H1 (cell line): Measurements from ENCODE around the gene AGRN. TPM values are rescaled to one million over a fixed set of nuclear protein-coding genes. Genes with fewer than 3 reads are reported as not detected.
A peak's percentile ranks its signal among the peaks of the same experiment; 100 is the strongest.

ENCODE experiments used
- EP300 ChIP-seq, 2 experiments: IDR thresholded peaks; 1 replicate in 1 of 2; 2 replicates in 1 of 2; pipeline ENCODE4 v1.6.1; 2011 to 2012; ENCODE audit warnings: low read depth in 2 of 2, low read length in 2 of 2, mild to moderate bottlenecking in 2 of 2, borderline replicate concordance in 1 of 2, inconsistent platforms in 1 of 2, moderate library complexity in 1 of 2
- HDAC2 ChIP-seq, 2 experiments: fragments of 300-600 bp in 1 of 2; sonication (generic) in 1 of 2; IDR thresholded peaks; 2 replicates each; pipeline ENCODE4 v1.6.1; 2011 to 2012; ENCODE audit warnings: low read depth in 2 of 2, low read length in 2 of 2, mild to moderate bottlenecking in 2 of 2, moderate library complexity in 2 of 2, borderline replicate concordance in 1 of 2, inconsistent platforms in 1 of 2
- HDAC6 ChIP-seq: IDR thresholded peaks from one replicate; pipeline ENCODE4 v1.7.1; 2012; ENCODE audit warnings: low read depth, mild to moderate bottlenecking, inconsistent platforms, low read length, moderate library complexity
- JUND ChIP-seq: IDR thresholded peaks from 2 replicates; pipeline ENCODE4 v1.6.1; 2011; ENCODE audit warnings: mild to moderate bottlenecking, improper control_type of control experiment, low read length
- KDM5A ChIP-seq: fragments of 200-600 bp; IDR thresholded peaks from 2 replicates; pipeline ENCODE4 v1.7.1; 2012; ENCODE audit warnings: mild to moderate bottlenecking, low read length, inconsistent platforms, mixed read lengths
- MAFK ChIP-seq: IDR thresholded peaks from 2 replicates; pipeline ENCODE4 v1.6.1; 2012; ENCODE audit warnings: low read depth, mild to moderate bottlenecking, improper control_type of control experiment, low read length
- RAD21 ChIP-seq, 2 experiments: IDR thresholded peaks in 1 of 2; conservative IDR thresholded peaks in 1 of 2; 2 replicates each; pipeline ENCODE4 v1.6.1; 2011; ENCODE audit warnings: low read depth in 2 of 2, low read length in 2 of 2, improper control_type of control experiment in 1 of 2, inconsistent platforms in 1 of 2, mild to moderate bottlenecking in 1 of 2, moderate library complexity in 1 of 2
- RBBP5 ChIP-seq: IDR thresholded peaks from 2 replicates; pipeline ENCODE4 v1.7.1; 2012; ENCODE audit warnings: low read depth, mild to moderate bottlenecking, inconsistent platforms, low read length, moderate library complexity, borderline replicate concordance
- SP1 ChIP-seq: IDR thresholded peaks from 2 replicates; pipeline ENCODE4 v1.6.1; 2011; ENCODE audit warnings: low read depth, low read length
- polyA plus RNA-seq, 7 experiments: library from polyadenylated mRNA; depleted of rRNA in 3 of 7; stranded (reverse) in 5 of 7; unstranded in 2 of 7; fragments of >200 nt in 5 of 7; fragments of 200-250 nt in 2 of 7; gene quantifications; 1 replicate in 5 of 7; 2 replicates in 1 of 7; 4 replicates in 1 of 7; pipeline versions ENCODE4 v1.2.1 to v1.2.3, GENCODE V29; 2011 to 2013; ENCODE audit warnings: missing spikeins in 2 of 7, mixed read lengths in 2 of 7
- total RNA-seq: library from RNA; stranded (reverse); fragmentation: NEBNext Ultra II Directional; extraction: Animal tissue kit (Norgen Biotek cat#: 25700); gene quantifications from 2 replicates; pipeline ENCODE4 v1.2.1, GENCODE V29; 2021
- TF ChIP-seq, protein P1 (sequence below): fragments of 300-600 bp; sonication (generic); IDR thresholded peaks from 2 replicates; pipeline ENCODE4 v1.7.1; 2012; ENCODE audit warnings: low read length, moderate library complexity, mild to moderate bottlenecking, inconsistent platforms; ENCODE audit not compliant: insufficient replicate concordance

The AGRN gene
- total and polyA plus RNA-seq, 2 of the 8 experiments (the other 6 are each of a cell fraction or from before 2014, with no cell fraction given) = 52.3 to 155 TPM

DNA sequence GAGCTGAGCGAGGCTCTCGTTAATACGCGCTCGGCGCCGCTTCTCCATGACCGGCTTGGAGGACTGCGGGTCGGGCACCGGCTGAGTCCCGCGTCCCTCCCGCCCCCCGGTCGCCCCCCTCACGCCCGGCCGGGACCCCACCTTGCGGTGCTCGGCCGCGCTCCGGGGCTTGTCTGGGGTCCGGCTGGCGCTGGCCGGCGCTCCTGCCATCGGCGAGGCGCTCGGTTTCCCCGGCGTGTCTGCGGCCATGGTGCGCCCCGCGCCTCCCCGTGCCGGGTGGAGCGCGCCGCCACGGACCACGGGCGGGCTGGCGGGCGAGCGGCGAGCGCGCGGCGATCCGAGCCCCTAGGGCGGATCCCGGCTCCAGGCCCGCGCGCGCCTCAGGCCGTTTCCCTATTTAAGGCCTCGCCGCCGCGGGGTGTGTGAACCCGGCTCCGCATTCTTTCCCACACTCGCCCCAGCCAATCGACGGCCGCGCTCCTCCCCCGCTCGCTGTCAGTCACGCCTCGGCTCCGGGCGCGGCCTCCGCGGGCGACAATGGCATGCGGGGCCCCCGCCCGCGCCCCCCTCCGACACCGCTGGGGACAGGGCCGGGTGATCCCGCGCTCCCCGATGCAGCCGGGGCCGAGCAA is 20.1 kb upstream of the AGRN start, which contains the start of gene HES4 (continued):
- TF ChIP-seq HDAC2 (IDR thresholded peaks at IDR 0.05; ENCODE audit: borderline replicate concordance in 1 of 2, low read depth in 2 of 2, low read length in 2 of 2) = 0 out of 4 replicates have a peak, but pooled peaks of 1 of the 2 experiments have one; percentile 8
- no peak for TF ChIP-seq SP1
- TF ChIP-seq JUND = no peak
- TF ChIP-seq RAD21 (IDR thresholded peaks at IDR 0.05 in 1 of 2, conservative IDR thresholded peaks at IDR 0.05 in 1 of 2; ENCODE audit: low read depth in 2 of 2, low read length in 2 of 2) = no peak
- TF ChIP-seq, protein P1, sequence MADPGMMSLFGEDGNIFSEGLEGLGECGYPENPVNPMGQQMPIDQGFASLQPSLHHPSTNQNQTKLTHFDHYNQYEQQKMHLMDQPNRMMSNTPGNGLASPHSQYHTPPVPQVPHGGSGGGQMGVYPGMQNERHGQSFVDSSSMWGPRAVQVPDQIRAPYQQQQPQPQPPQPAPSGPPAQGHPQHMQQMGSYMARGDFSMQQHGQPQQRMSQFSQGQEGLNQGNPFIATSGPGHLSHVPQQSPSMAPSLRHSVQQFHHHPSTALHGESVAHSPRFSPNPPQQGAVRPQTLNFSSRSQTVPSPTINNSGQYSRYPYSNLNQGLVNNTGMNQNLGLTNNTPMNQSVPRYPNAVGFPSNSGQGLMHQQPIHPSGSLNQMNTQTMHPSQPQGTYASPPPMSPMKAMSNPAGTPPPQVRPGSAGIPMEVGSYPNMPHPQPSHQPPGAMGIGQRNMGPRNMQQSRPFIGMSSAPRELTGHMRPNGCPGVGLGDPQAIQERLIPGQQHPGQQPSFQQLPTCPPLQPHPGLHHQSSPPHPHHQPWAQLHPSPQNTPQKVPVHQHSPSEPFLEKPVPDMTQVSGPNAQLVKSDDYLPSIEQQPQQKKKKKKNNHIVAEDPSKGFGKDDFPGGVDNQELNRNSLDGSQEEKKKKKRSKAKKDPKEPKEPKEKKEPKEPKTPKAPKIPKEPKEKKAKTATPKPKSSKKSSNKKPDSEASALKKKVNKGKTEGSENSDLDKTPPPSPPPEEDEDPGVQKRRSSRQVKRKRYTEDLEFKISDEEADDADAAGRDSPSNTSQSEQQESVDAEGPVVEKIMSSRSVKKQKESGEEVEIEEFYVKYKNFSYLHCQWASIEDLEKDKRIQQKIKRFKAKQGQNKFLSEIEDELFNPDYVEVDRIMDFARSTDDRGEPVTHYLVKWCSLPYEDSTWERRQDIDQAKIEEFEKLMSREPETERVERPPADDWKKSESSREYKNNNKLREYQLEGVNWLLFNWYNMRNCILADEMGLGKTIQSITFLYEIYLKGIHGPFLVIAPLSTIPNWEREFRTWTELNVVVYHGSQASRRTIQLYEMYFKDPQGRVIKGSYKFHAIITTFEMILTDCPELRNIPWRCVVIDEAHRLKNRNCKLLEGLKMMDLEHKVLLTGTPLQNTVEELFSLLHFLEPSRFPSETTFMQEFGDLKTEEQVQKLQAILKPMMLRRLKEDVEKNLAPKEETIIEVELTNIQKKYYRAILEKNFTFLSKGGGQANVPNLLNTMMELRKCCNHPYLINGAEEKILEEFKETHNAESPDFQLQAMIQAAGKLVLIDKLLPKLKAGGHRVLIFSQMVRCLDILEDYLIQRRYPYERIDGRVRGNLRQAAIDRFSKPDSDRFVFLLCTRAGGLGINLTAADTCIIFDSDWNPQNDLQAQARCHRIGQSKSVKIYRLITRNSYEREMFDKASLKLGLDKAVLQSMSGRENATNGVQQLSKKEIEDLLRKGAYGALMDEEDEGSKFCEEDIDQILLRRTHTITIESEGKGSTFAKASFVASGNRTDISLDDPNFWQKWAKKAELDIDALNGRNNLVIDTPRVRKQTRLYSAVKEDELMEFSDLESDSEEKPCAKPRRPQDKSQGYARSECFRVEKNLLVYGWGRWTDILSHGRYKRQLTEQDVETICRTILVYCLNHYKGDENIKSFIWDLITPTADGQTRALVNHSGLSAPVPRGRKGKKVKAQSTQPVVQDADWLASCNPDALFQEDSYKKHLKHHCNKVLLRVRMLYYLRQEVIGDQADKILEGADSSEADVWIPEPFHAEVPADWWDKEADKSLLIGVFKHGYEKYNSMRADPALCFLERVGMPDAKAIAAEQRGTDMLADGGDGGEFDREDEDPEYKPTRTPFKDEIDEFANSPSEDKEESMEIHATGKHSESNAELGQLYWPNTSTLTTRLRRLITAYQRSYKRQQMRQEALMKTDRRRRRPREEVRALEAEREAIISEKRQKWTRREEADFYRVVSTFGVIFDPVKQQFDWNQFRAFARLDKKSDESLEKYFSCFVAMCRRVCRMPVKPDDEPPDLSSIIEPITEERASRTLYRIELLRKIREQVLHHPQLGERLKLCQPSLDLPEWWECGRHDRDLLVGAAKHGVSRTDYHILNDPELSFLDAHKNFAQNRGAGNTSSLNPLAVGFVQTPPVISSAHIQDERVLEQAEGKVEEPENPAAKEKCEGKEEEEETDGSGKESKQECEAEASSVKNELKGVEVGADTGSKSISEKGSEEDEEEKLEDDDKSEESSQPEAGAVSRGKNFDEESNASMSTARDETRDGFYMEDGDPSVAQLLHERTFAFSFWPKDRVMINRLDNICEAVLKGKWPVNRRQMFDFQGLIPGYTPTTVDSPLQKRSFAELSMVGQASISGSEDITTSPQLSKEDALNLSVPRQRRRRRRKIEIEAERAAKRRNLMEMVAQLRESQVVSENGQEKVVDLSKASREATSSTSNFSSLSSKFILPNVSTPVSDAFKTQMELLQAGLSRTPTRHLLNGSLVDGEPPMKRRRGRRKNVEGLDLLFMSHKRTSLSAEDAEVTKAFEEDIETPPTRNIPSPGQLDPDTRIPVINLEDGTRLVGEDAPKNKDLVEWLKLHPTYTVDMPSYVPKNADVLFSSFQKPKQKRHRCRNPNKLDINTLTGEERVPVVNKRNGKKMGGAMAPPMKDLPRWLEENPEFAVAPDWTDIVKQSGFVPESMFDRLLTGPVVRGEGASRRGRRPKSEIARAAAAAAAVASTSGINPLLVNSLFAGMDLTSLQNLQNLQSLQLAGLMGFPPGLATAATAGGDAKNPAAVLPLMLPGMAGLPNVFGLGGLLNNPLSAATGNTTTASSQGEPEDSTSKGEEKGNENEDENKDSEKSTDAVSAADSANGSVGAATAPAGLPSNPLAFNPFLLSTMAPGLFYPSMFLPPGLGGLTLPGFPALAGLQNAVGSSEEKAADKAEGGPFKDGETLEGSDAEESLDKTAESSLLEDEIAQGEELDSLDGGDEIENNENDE = no peak
- TF ChIP-seq MAFK = no peak
- no peak for TF ChIP-seq EP300 (IDR thresholded peaks at IDR 0.05; ENCODE audit: borderline replicate concordance in 1 of 2, low read depth in 2 of 2, low read length in 2 of 2)
- TF ChIP-seq RBBP5 = no peak; the same call in 1 of the 2 replicates
- TF ChIP-seq HDAC6 = no peak
- TF ChIP-seq KDM5A = no peak
